ENCODE measurements around the gene ZNF367. TPM values are rescaled to one million over a fixed set of nuclear protein-coding genes. Genes with fewer than 3 reads are reported as not detected.

ZNF367 gene
- total and polyA plus RNA-seq, 2 experiments from 2014 or later: 2.5 to 12.3 TPM

GRCh38 chr9:96379461-96379860 lies 38.7 kb downstream of the ZNF367 start:
- TF ChIP-seq STAT1 (IDR thresholded peaks at IDR 0.05; ENCODE audit: unreplicated experiment) (no peak), CTCF (conservative IDR thresholded peaks at IDR 0.05; ENCODE audit: low read depth in 2 of 2) (no peak), JUNB (IDR thresholded peaks at IDR 0.05; ENCODE audit: unreplicated experiment) (no peak), EZH2 (IDR thresholded peaks at IDR 0.05; ENCODE audit: low read depth, unreplicated experiment) (no peak), ZNF462 (CRISPR knock-in tag; IDR thresholded peaks at IDR 0.05) (no peak), NANOG (IDR thresholded peaks at IDR 0.05; ENCODE audit: borderline replicate concordance) (no peak), CREB1 (CRISPR knock-in tag; IDR thresholded peaks at IDR 0.05; ENCODE audit: low read depth) (no peak), ETS1 (IDR thresholded peaks at IDR 0.05) (no peak), ZNF114 (CRISPR knock-in tag; IDR thresholded peaks at IDR 0.05) (no peak), ZNF331 (CRISPR knock-in tag; IDR thresholded peaks at IDR 0.05; ENCODE audit: low read depth) (no peak), EZH2phosphoT487 (IDR thresholded peaks at IDR 0.05; ENCODE audit: unreplicated experiment) (no peak), POLR2AphosphoS5 (IDR thresholded peaks at IDR 0.05; ENCODE audit: low read depth) (no peak)
- TF ChIP-seq, protein P1, sequence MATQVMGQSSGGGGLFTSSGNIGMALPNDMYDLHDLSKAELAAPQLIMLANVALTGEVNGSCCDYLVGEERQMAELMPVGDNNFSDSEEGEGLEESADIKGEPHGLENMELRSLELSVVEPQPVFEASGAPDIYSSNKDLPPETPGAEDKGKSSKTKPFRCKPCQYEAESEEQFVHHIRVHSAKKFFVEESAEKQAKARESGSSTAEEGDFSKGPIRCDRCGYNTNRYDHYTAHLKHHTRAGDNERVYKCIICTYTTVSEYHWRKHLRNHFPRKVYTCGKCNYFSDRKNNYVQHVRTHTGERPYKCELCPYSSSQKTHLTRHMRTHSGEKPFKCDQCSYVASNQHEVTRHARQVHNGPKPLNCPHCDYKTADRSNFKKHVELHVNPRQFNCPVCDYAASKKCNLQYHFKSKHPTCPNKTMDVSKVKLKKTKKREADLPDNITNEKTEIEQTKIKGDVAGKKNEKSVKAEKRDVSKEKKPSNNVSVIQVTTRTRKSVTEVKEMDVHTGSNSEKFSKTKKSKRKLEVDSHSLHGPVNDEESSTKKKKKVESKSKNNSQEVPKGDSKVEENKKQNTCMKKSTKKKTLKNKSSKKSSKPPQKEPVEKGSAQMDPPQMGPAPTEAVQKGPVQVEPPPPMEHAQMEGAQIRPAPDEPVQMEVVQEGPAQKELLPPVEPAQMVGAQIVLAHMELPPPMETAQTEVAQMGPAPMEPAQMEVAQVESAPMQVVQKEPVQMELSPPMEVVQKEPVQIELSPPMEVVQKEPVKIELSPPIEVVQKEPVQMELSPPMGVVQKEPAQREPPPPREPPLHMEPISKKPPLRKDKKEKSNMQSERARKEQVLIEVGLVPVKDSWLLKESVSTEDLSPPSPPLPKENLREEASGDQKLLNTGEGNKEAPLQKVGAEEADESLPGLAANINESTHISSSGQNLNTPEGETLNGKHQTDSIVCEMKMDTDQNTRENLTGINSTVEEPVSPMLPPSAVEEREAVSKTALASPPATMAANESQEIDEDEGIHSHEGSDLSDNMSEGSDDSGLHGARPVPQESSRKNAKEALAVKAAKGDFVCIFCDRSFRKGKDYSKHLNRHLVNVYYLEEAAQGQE (IDR thresholded peaks at IDR 0.05; ENCODE audit: unreplicated experiment): no peak
- H3K4me1 Mint-ChIP-seq: peaks cover 27% of the 10 kb centered on the region
- Histone ChIP-seq H3K79me2 (replicated peaks; ENCODE audit: insufficient read depth) (no peaks in the 10 kb centered on the region), H2AFZ (no peak overlapping the region), H3K9me2 (ENCODE audit: insufficient read depth) (no peaks in the 10 kb centered on the region), H3K4me2 (no peak overlapping the region), H3K36me3 (ENCODE audit: insufficient read depth) (no peaks in the 10 kb centered on the region), H4K20me1 (replicated peaks; ENCODE audit: insufficient read depth) (no peaks in the 10 kb centered on the region), H3K27me3 (ENCODE audit: insufficient read depth) (no peaks in the 10 kb centered on the region), H3K4me1 (ENCODE audit: insufficient read depth) (peaks cover 18% of the 10 kb centered on the region), H3K27ac (ENCODE audit: low read depth) (no peak overlapping the region), H3F3A (replicated peaks; ENCODE audit: low read depth) (peaks cover 3% of the 10 kb centered on the region; the same call in 1 of the 2 replicates), H3K4me3 (no peak overlapping the region)
- H3K9me3 Mint-ChIP-seq: no peaks in the 10 kb centered on the region
- no peak overlapping the region for H3K27ac Mint-ChIP-seq
- H3K4me3 Mint-ChIP-seq: no peak overlapping the region
- no peaks in the 10 kb centered on the region for H3K36me3 Mint-ChIP-seq (ENCODE audit: low read depth)
- no peak for ATAC-seq
- no peak for DNase-seq (ENCODE audit: low spot score)
- H3K27me3 Mint-ChIP-seq (ENCODE audit: insufficient read depth, low read depth, poor library complexity): peaks cover 8% of the 10 kb centered on the region
